Coronary artery (tissue), 2 donors: Measurements from ENCODE around the gene ZBTB48.

Experiments
- DNase-seq: peaks from one replicate; pipeline ENCODE4 v3.0.0-alpha.2; 2017; ENCODE audit warnings: low spot score
- H3K27ac ChIP-seq, 2 donors: fragments of 200-600 bp; sonication (generic); one replicate each; pipeline ENCODE4 v1.5.1; 2016 to 2019
- H3K4me3 ChIP-seq: fragments of 200-600 bp; sonication (generic); 2 replicates; pipeline ENCODE4 v1.5.1; 2016; ENCODE audit warnings: mild to moderate bottlenecking, moderate library complexity
- CTCF ChIP-seq: fragments of 200-600 bp; sonication (generic); IDR thresholded peaks from one replicate; pipeline ENCODE4 v1.5.1; 2019; ENCODE audit warnings: antibody characterized with exemption

The ZBTB48 gene

GRCh38 chr1:6623269-6623965, 43.6 kb downstream of the ZBTB48 start:
- DNase-seq: no peak
- Histone ChIP-seq H3K4me3 (no peak overlapping the region), H3K27ac (no peak overlapping the region)
- no peak for TF ChIP-seq CTCF

- Histone ChIP-seq H3K27ac (peak within 1 kb of the TSS; percentile 94 to 95), H3K4me3 (peak within 1 kb of the TSS; percentile 87)
- no peak for TF ChIP-seq CTCF
- peak; percentile 89 for DNase-seq
These were observed 45.2 kb downstream of the ZBTB48 start, which contains the start of gene THAP3 for GRCh38 chr1:6624710-6625583. THAP3 (plus strand) TSS chr1:6624868; CDS start chr1:6625219, 351 bp downstream.

- TF ChIP-seq CTCF: no peak
These were observed 45.9 kb downstream of the ZBTB48 start for GRCh38 chr1:6625584-6626149.

GRCh38 chr1:6627031-6627430, 47.2 kb downstream of the ZBTB48 start:
- no peak for TF ChIP-seq CTCF
- Histone ChIP-seq H3K27ac (no peak overlapping the region), H3K4me3 (peak overlapping the region; percentile 87)
- no peak for DNase-seq

More at GRCh38 chr1:6625584-6626149, 45.9 kb downstream of the ZBTB48 start:
- peak overlapping the region; percentile 87 for H3K4me3 ChIP-seq
- peak overlapping the region; percentile 94 to 95 for H3K27ac ChIP-seq
- DNase-seq: no peak

GRCh38 chr1:6627841-6628545, 48.2 kb downstream of the ZBTB48 start:
- TF ChIP-seq CTCF: no peak
- no peak for DNase-seq
- Histone ChIP-seq H3K4me3 (no peak overlapping the region), H3K27ac (no peak overlapping the region)

- H3K27ac ChIP-seq: no peak overlapping the region
- DNase-seq: no peak
- no peak for TF ChIP-seq CTCF
- no peak overlapping the region for H3K4me3 ChIP-seq
These were observed 49.2 kb downstream of the ZBTB48 start for GRCh38 chr1:6628971-6629479.
